ENCODE results near the gene OMG.
"Not testable (repeated sequence)": the region's sequence is repeated elsewhere in the genome, so short reads cannot be mapped to it uniquely, and the experiment has no call there.

Gene OMG, protein sequence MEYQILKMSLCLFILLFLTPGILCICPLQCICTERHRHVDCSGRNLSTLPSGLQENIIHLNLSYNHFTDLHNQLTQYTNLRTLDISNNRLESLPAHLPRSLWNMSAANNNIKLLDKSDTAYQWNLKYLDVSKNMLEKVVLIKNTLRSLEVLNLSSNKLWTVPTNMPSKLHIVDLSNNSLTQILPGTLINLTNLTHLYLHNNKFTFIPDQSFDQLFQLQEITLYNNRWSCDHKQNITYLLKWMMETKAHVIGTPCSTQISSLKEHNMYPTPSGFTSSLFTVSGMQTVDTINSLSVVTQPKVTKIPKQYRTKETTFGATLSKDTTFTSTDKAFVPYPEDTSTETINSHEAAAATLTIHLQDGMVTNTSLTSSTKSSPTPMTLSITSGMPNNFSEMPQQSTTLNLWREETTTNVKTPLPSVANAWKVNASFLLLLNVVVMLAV

DNA sequence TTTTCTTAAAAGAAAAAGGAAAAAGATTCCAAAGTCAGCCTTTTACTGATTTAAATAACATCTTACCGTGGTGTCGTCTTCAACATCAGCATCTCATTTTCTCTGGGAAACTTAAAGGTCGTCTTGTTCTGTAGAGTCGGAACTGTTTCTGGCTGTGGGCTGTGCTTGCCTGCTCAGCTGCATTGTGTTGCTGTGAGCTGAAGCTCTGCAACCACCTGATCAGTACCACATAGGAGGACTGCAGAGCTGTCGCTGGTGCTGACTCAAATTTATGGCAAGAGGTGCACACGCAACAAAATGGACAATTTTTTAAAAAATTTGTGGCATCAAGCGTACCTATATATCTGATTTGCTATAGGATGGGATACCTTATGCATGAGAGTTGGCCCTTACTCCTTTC, at the start of gene OMG:
Gene OMG (minus strand): TSS at position 150 of the 400 bp plus-strand sequence. CDS start 908 bp downstream, outside the sequence.
- no peak for DNase-seq

DNA sequence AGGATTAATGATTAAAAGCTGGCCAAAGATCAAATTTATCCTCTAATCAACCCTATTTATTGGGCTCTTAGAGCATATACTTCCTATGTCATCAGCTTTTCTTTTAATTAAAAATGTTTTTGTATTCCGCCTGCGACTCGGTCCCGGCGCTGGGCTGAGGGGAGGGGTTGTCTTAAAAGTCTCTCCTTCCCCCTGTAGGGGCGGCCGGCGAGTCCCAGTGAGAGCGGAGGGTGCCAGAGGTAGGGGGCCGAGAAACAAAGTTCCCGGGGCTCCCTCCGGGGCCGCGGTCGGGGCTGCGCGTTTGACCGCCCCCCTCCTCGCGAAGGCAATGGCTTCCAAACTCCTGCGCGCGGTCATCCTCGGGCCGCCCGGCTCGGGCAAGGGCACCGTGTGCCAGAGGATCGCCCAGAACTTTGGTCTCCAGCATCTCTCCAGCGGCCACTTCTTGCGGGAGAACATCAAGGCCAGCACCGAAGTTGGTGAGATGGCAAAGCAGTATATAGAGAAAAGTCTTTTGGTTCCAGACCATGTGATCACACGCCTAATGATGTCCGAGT, 48.2 kb upstream of the OMG start:
- DNase-seq, result not testable (repeated sequence)

DNA sequence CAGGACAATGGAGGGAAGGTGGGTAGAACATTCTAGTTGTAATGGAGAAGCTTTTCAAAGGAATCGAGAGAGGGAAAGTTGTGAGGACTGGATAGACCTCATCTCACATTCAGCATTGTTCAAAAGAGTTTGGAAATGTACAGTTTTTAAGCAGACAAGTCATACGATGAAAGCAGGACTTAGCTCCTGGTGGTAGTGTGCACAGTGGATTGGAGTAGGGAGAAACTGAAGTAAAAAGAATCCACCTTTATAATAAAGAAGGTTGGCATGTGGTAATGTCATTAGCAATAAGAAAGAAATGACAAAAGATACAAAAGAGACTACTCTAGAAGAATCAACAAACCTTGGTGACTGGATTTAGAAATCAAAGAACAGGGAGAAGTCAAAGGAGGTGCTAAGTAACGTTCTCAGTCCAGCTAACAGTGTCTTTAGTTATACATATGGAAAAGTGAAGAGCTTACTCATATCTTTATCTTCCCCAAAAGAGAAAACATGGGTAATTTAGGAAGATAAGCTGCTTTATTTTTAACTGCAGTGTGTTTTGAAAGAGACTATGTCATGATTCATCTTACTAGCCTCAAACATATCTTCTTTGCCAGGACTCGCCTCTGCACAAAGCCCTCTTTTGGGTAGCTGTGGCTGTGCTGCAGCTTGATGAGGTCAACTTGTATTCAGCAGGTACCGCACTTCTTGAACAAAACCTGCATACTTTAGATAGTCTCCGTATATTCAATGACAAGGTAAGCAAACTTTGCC, 43.0 kb upstream of the OMG start:
- no peak for DNase-seq

DNA sequence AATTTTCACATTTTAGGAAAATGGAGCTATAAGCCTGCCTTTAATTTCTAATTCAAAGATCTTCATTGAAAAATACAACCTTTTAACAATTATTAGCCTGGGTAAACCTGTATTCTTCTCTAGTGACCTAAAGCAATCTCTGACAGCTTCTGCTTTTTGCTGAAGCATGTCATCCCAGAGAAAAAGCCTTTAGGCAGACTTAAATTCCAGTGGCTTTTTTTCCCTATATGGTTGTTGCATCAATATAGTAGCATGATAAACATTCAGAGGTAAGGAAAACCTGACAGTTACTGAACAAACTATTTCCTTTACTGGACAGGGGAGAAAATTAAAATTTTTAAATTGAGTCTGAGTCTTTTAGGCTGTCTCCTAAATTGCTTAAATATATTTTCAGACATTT, 32.2 kb upstream of the OMG start:
- DNase-seq, result no peak

DNA sequence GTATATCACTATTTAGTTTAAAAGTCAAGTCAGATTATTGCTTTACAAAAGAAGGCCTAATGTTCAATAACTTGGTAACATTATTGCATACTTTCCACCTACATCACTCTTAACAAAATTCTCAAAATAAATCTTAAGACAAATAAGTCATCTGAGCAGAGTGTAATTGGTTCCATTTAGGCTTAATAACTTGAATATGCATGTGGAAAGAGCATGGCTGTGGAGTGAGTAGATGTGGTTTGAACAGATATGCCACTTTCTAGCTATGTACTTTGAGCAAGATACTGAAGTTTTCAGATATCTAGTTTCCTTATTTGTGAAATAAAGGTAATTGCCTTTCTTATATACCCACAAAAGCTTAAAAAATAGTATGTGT, 31.1 kb upstream of the OMG start:
- DNase-seq, result no peak

DNA sequence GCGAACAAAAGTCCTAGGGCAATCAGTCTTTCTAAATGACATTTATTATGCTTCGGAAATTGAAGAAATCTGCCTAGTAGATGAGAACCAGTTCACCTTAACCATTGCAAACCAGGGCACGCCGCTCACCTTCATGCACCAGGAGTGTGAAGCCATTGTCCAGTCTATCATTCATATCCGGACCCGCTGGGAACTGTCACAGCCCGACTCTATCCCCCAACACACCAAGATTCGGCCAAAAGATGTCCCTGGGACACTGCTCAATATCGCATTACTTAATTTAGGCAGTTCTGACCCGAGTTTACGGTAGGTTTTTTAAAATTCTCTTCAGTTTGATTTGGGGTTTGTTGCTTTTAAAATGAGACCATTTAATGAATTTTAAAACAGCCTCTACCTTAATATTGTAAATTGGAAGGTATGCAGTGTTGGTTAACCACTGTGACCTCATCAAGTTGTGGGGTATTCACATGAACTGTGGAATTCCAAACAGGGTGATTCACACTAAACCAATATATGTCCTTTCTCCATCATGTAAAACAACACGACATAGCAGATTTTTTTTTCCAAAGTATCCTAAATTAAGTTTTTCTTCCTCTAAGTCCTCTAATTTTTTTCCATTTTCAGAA, 30.6 kb upstream of the OMG start:
- DNase-seq, result no peak

DNA sequence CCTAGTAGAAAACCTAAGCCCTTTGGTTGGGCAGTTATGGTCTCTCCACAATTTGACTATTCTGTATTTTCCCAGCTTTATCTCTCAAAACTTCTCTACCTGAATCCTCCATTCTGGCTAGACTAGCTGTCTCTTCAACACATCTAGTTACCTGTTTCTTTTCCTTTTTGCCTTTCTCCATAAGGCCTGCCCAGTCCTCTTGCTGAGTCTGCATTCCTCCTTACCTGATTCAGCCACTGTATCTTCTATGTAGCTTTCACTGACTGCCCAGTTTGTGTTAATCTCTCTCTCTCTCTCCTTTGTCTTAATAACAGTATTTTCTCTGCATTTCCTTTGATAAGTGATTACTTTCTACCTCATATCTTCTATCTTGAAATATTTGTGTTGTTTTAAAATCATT, 26.5 kb upstream of the OMG start:
- no peak for DNase-seq

DNA sequence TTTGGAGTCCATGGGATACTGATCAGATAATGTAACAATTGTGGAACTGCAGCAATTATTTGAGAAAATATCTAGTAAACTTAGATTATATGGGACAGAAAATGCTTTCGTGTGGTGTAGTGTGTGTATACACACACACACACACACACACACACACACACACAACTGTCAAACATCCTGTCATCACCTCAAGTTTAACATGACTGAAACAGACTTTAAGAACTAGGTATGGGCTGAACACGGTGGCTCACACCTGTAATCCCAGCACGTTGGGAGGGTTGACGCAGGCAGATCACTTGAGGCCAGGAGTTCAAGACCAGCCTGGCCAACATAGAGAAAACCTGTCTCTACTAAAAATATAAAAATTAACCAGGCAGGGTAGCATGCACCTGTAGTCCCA, 24.9 kb upstream of the OMG start:
- DNase-seq, result no peak

DNA sequence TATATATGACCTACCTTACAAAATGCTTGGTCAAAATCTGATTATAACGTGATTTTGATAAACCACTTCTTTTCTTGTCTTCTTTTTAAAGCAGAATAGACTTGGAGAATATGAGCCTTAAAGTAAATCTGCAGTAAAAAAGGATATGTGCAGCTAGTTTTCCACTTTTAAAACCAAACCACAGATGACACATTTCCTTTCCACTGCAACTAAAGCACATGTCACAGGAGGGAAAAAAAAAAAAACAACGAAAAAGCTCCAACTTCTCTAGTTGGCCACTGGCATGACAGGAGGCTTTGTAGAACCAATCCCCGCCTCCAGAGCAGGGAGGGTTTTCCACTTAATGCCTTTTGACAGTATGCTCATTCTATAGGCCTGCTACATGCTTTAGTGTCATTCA, 24.4 kb upstream of the OMG start, which contains the start of gene EVI2A:
Gene EVI2A (minus strand): TSS at position 142 of the 400 bp plus-strand sequence. CDS start 2,609 bp downstream, outside the sequence.
- DNase-seq, result no peak

DNA sequence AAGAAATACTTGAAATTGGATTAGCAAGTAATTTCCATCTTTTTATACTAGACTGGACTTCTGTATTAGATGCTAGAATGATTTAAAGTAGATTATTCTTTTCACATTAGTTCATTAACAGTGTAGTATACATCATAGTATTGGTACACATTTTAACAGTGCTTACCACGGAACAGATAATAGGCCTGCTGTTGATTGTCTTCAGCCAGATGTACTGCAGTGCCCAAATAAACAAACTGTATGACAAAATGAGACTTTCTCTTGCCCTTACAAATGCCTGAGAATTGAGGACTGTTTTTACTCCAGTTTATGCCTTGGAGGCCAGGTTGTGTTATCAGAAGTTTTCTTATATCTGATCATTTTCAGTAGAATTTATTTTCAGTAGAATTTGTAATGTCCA, 23.8 kb upstream of the OMG start:
- no peak for DNase-seq

DNA sequence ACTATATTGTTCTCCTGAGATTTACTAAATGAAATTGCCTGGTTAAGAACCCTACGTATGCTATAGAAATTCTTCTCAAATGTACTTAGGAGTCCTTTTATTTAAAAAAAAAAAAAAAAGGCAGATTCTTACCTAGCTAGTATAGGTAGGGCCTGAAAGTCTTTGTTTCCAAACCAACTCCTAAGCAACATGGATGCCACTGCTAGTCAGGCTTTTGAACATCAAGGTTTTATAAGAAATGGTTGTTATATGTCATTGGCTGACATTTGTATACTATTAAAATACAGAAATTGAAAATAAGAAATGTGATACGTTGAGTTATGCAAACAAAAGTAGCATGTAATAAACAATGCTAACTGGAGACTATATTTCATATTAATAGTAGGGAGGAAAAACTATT, 23.2 kb upstream of the OMG start:
- no peak for DNase-seq

DNA sequence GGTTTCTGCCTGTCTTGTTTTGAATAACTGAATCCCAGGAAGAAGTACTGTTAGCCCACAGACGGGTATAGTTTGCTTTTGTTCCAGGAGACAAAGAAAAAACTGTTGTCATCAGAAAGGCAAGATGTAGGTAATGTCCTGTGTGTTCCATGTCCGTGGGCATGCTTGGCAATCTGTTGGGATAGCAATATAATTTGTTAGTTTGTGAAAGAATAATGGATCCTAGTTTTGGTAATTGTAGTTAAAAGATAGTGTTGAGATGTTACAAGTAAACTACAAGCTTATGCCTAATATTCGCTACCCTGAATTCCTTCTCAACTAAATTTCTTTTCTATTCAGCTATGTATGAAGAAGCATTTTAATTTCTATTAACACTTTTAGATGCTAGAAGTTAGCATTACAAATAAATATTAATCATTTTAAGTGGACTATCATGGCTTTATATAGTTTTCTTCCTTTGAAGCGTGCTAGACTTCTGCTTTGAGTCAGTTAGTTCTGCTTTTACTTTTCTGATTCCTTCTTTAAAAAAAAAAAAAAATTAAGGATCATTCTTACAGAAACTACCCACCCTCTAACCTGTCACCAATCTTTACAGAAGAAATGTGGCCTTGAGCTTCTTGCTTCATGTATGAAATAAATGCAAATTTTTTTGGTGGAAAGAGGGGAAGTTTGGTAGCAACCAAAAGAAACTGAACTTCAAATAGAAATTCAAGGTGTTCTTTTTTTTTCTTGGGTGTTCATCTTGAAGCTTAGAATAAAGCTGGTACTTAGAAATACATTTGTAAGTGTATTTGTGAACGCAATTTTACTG, 22.0 kb upstream of the OMG start:
- DNase-seq, result no peak

DNA sequence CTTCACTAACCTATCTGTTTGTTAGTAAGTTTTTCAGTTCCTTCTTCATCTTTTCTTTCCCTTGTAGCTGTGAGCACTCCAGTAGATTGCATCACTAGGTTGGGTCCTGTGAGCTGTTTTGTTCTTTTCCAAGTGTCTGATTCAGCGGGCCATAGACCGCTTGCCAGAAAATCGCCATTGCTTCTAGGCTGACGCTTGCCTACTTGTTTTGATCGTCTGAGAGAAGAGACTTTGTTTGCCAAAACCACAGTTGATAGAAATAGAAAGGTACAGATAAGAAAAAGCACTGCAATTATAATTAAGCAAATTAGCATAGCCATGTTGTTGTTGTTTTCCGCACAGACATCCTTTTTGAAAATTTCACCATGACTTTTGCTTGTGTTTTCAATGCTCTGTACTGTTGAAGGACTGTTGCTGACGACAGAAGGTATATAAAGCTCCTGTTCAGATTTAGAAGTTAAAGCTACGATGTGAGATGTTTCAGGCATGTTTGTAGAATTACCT, 21.3 kb upstream of the OMG start:
- no peak for DNase-seq

DNA sequence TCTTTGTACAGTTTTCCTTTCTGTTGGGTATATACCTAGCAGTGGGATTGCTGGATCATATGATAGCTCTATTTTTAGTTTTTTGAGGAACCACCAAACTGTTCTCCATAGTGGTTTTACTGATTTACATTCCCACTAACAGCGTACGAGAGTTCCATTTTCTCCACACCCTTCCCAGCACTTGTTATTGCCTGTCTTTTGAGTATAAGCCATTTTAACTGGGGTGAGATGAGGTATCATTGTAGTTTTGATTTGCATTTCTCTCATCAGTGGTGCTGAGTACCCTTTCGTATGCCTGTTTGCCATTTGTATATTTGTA, 17.7 kb upstream of the OMG start:
- no peak for DNase-seq

DNA sequence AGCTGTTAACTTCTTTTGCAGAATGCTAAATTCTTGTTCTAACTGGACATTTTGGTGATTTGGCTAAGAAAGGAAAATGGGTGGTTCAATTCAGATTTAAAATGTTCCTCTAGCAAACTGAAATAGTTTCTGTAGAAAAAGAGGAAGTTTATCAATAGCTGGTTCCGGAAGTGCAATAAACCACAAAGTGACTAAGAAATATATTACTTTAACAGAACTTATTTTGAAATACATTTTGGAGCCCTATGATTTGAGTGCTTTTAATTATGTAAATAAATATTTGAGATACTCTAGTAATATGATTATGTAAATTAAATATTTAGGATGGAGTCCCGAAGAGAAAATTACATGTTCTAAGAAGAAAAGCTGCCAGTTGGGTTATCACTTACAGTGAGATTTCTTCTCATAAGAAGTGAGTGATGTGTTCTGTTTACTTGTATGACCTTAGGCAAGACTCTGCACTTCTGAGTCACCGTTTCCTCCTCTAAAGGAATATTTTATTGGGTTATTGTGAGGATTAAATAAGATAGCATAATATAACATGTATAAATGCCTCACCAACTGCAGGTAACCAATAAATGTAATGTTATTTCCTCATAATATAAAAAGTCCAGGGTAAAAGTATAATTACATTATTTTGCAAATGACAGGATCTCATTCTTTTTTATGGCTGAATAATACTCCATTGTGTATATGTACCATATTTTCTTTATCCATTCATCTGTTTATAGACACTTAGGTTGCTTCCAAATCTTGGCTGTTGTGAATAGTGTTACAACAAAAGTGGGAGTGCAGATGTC, 17.1 kb upstream of the OMG start, which contains the start of gene EVI2B:
Gene EVI2B (minus strand): TSS at position 73 of the 800 bp plus-strand sequence. CDS start 8,445 bp downstream, outside the sequence.
- DNase-seq, result no peak

DNA sequence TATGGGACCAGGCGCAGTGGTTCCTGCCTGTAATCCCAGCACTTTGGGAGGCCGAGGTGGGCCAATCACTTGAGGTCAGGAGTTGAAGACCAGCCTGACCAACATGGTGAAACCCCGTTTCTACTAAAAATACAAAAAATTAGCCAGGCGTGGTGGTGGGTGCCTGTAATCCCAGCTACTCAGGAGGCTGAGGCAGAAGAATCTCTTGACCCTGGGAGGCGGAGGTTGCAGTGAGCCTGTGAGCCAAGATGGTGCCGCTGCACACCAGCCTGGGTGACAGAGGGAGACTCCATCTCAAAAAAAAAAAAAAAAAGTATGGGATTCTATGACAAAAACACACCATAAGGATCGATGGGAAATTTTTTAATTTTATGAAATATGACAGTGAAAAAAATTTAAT, 15.2 kb upstream of the OMG start:
- not testable (repeated sequence) for DNase-seq

DNA sequence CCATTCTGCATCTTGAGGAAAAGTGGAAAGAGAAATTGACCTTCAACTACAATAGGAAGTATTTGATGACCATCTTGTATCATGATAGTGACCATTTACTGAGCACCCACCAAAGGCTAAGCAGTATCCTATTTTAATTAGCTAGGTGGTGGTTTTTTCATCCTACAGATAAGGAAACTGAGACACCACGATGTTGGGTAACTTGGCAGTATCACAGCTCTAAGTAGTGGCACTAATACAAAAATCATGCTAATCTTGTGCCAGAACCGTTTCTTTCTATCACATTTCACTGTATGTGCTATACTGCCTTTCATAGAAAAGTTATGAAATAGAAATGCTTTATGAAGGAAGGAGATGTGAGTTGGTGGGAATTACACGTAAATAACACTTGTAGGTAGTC, 14.5 kb upstream of the OMG start:
- DNase-seq, result no peak

DNA sequence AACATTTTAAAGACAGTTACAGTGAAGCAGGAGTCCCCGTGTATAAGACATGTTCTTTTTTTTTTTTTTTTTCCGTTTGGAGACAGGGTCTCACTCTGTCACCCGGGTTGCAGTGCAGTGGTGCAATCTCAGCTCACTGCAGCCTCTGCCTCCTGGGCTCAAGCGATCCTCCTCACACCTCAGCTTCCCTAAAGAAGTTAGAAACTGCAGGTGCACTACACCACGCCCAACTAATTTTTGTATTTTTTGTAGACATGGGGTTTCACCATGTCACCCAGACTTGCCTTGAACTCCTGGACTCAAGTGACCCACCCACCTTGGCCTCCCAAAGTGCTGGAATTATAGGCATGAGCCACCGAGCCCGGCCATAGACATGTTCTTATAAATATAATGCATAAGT, 13.8 kb upstream of the OMG start:
- DNase-seq, result no peak

DNA sequence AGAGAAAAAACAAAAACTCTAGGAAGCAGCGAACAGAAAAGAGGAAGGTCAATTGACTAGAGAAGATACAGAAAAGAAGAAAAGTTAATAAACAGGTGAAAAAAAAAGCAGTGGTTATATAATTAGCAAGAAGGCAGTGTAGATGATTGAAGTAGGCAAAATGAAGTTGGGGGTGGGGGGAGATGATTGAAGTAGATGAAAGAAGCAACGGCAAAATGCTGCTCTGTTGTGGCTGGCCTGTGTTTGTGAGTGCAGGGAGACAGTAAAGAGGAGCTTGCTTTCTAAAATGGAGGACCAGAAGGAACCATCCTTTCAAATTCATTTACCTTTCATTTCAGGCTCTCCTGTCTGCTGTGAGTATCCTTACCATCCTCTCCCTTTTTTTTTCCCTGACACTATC, 13.2 kb upstream of the OMG start:
- no peak for DNase-seq

DNA sequence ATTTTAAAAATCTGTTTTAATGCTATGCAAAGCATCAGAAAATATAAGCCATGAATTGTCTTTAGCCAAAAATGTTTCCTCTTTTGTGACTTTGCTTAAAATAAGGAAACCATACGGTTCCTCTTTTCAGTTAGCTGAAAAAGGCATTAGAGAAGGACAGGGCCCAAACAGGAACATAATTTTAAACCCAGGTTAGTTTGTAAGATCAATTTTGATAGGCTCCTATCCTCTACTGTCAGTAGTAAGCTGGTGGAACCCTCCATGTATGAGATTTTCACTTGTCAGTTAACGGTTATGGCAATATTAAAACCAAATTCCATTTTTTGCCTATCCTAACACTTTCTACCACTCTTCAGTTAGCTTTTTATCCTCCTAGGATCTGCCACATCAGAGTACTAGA, 12.5 kb upstream of the OMG start:
- DNase-seq, result no peak
